Measurements from ENCODE around the gene ABLIM1. TPM values are rescaled to one million over a fixed set of nuclear protein-coding genes. Genes with fewer than 3 reads are reported as not detected.
A peak's percentile ranks its signal among the peaks of the same experiment; 100 is the strongest.

The ABLIM1 gene
- total and polyA plus RNA-seq, 8 donors, result 28.1 to 276 (median 92.9) TPM

- H3K9me3 ChIP-seq, result no peaks in the 10 kb centered on the region
- peaks cover 14 to 46% (median 29%) of the 10 kb centered on the region in 4 donors for H3K4me1 ChIP-seq
- WGBS, 5 donors, result 87 to 100% (median 92%) methylated on average over 2 of the region's 2 CpGs
- H3K27me3 ChIP-seq, result no peaks in the 10 kb centered on the region
- no peak for TF ChIP-seq POLR2A (IDR thresholded peaks at IDR 0.05)
- no peak for TF ChIP-seq EP300 (IDR thresholded peaks at IDR 0.05)
- TF ChIP-seq CTCF (IDR thresholded peaks at IDR 0.05), result no peak
- no peak for TF ChIP-seq POLR2AphosphoS5 (IDR thresholded peaks at IDR 0.05)
- H3K36me3 ChIP-seq, result peaks cover 0 to 11% (median 0%) of the 10 kb centered on the region in 4 donors
- H3K27ac ChIP-seq, result no peak overlapping the region
- no peak for DNase-seq
- H3K4me3 ChIP-seq, result no peak overlapping the region
- intact Hi-C loops (cut with DNase I; ENCODE audit: low total_unique reads), result loop anchor here (10.0 kb wide), 1 partner anchor 255 kb away; no protein-coding TSS in a partner anchor
Observed at GRCh38 chr10:114539623-114540022, 118.5 kb downstream of the ABLIM1 start.

- intact Hi-C loops (cut with DNase I; ENCODE audit: low total_unique reads), result no loop called here
- H3K4me3 ChIP-seq, result no peak overlapping the region
- WGBS, 5 donors, result 20 to 45% (median 34%) methylated on average over 13 of the region's 13 CpGs
- H3K36me3 ChIP-seq, result no peaks in the 10 kb centered on the region
- H3K4me1 ChIP-seq, result peaks cover 14 to 37% (median 28%) of the 10 kb centered on the region in 4 donors
- no peaks in the 10 kb centered on the region for H3K27me3 ChIP-seq
- no peaks in the 10 kb centered on the region for H3K9me3 ChIP-seq
- DNase-seq, result peak; percentile 81 to 85
- peak overlapping the region; percentile 17 to 73 (median 60) for H3K27ac ChIP-seq
- no peak for TF ChIP-seq EP300 (IDR thresholded peaks at IDR 0.05)
- TF ChIP-seq POLR2A (IDR thresholded peaks at IDR 0.05), result no peak
- TF ChIP-seq POLR2AphosphoS5 (IDR thresholded peaks at IDR 0.05), result peak in 2 of 3 donors; percentile 64 to 71
Observed at GRCh38 chr10:114538181-114538906, 119.7 kb downstream of the ABLIM1 start.

GRCh38 chr10:114537736-114538135, 120.3 kb downstream of the ABLIM1 start:
- TF ChIP-seq POLR2AphosphoS5 (IDR thresholded peaks at IDR 0.05) (no peak), POLR2A (IDR thresholded peaks at IDR 0.05) (no peak), EP300 (IDR thresholded peaks at IDR 0.05) (no peak), CTCF (IDR thresholded peaks at IDR 0.05) (no peak)
- no peaks in the 10 kb centered on the region for H3K27me3 ChIP-seq
- H3K27ac ChIP-seq, result peak overlapping the region in 3 of 5 donors; percentile 60 to 73 (median 67)
- WGBS, 5 donors, result 50 to 71% (median 57%) methylated on average over 1 of the region's 1 CpG
- H3K4me1 ChIP-seq, result peaks cover 14 to 37% (median 26%) of the 10 kb centered on the region in 4 donors
- intact Hi-C loops (cut with DNase I; ENCODE audit: low total_unique reads), result no loop called here
- no peak for DNase-seq
- H3K9me3 ChIP-seq, result no peaks in the 10 kb centered on the region
- no peaks in the 10 kb centered on the region for H3K36me3 ChIP-seq
- H3K4me3 ChIP-seq, result no peak overlapping the region

- Histone ChIP-seq H3K4me3 (no peak overlapping the region), H3K27me3 (no peaks in the 10 kb centered on the region), H3K27ac (no peak overlapping the region), H3K36me3 (no peaks in the 10 kb centered on the region), H3K4me1 (peaks cover 6 to 12% (median 12%) of the 10 kb centered on the region in 4 donors), H3K9me3 (no peaks in the 10 kb centered on the region)
- intact Hi-C loops (cut with DNase I; ENCODE audit: low total_unique reads), result no loop called here
- TF ChIP-seq EP300 (IDR thresholded peaks at IDR 0.05) (no peak), POLR2AphosphoS5 (IDR thresholded peaks at IDR 0.05) (no peak), POLR2A (IDR thresholded peaks at IDR 0.05) (no peak), CTCF (IDR thresholded peaks at IDR 0.05) (no peak)
- no peak for DNase-seq
- WGBS, 5 donors, result 63 to 74% (median 65%) methylated on average over 6 of the region's 6 CpGs
Observed at GRCh38 chr10:114534571-114534981, 123.5 kb downstream of the ABLIM1 start.

GRCh38 chr10:114532226-114532625, 125.8 kb downstream of the ABLIM1 start:
- H3K4me3 ChIP-seq, result no peak overlapping the region
- intact Hi-C loops (cut with DNase I; ENCODE audit: low total_unique reads), result no loop called here
- H3K4me1 ChIP-seq, result peaks cover 0 to 5% (median 3%) of the 10 kb centered on the region in 4 donors
- no peaks in the 10 kb centered on the region for H3K9me3 ChIP-seq
- WGBS, 5 donors, result 89 to 96% (median 91%) methylated on average over 5 of the region's 5 CpGs
- H3K27ac ChIP-seq, result no peak overlapping the region
- no peaks in the 10 kb centered on the region for H3K36me3 ChIP-seq
- TF ChIP-seq POLR2A (IDR thresholded peaks at IDR 0.05) (no peak), POLR2AphosphoS5 (IDR thresholded peaks at IDR 0.05) (no peak), EP300 (IDR thresholded peaks at IDR 0.05) (no peak), CTCF (IDR thresholded peaks at IDR 0.05) (no peak)
- DNase-seq, result no peak
- no peaks in the 10 kb centered on the region for H3K27me3 ChIP-seq
